HTR-8/SVneo (cell line): ENCODE data around the gene KRTAP1-1.
"Not testable (repeated sequence)": the region's sequence is repeated elsewhere in the genome, so short reads cannot be mapped to it uniquely, and the experiment has no call there.

ENCODE experiments used
- DNase-seq: peaks from one replicate; pipeline ENCODE4 v3.0.0; 2011; ENCODE audit warnings: low spot score, mixed read lengths; ENCODE audit not compliant: insufficient read length
- FAIRE-seq: peaks from 2 replicates; lab custom pipeline; 2011; peaks lifted over from hg19 to GRCh38; lab: Jason Lieb, UNC

Gene KRTAP1-1

DNA sequence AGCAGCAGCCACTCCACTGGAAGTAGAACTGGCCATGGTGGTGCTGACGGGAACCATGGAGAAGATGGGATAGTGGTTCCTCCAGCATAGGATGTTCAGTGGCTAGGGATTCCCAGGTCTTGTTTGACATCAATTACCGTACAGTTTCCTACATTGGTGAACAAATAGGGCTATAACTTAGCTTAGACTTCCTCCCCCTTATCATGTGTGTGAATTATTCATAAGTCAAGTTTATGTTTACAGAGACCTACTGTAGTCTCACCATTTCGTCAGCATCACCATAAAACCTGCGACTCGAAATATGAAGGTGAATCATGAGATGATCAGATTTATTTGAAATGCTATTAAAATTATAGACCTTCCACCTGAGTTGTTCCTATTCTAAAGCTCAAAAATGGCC, 17.5 kb upstream of the KRTAP1-1 start:
- FAIRE-seq (no peak), DNase-seq (no peak)

DNA sequence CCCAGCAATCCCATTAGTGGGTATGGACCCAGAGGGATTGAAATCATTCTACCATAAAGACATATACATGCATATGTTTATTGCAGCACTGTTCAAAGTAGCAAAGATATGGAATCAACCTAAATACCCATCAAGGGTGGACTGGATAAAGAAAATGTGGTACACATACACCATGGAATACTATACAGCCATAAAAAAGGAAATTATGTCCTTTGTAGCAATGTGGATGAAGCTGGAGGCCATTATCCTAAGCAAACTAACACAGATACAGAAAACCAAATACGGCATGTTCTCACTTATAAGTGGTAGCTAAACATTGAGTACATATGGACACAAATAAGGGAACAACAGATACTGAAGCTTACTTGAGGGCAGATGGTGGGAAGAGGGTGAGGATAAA, 16.3 kb upstream of the KRTAP1-1 start:
- peak; percentile 64 for FAIRE-seq

DNA sequence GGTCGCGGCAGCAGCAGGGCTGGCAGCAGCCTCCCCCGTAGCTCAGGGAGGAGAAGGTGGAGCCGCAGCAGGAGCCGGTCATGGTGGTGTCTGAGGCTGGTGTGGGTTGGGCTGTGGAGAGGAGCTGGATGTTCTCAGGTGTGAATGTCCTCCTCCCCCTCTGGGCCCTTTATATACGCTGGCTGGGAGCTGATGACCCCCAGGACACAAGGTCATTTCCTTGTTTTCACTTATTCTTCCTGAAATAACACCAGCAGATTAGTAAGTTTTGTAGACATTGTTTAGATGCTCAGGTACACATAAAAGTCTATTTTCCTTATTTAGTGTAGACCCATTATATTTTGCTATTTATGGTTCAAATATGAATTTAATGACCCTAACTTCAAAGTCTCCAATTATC, 13.9 kb upstream of the KRTAP1-1 start, which contains the start of gene KRTAP2-2:
TSS of gene KRTAP2-2 (minus strand) at position 101 of the 400 bp plus-strand sequence. CDS start at position 82, 19 bp downstream.
- DNase-seq, FAIRE-seq: not testable (repeated sequence)

More for the DNA sequence above, 16.3 kb upstream of the KRTAP1-1 start:
- no peak for DNase-seq

DNA sequence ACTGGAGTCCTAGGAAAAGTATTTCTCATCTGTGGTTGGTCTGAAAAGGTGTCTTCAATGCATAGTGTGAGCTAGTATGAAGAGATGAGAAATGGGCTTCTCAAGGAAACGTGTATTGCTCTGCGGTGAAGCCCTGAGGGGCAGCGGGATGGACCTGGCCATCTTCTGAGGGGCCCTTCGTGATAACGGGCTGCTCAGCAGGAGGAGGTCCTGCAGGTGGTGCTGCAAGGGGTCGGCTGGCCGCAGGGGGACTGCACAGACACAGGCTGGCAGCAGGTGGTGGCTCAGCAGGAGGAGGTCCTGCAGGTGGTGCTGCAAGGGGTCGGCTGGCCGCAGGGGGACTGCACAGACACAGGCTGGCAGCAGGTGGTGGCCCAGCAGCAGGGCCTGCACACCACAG, 13.3 kb upstream of the KRTAP1-1 start:
- not testable (repeated sequence) for DNase-seq, FAIRE-seq

DNA sequence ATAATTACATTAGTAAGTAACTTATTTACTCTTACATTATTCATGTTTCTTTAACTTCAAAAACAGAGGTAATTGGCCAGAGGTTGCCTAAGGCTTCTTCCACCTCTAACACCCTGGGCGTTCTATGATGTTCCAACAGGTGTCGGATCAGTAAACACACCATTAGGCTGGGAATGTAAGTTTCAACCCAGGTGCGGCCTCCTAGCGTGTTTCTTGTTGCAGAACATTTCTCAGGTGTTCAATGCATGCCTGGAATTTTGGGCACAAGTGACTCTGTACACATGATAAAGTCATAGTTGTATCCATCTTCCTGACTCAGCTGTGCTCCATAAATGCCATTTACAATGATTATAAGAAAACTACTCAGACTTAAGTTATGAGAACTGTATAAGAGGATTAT, 12.8 kb upstream of the KRTAP1-1 start:
- no peak for DNase-seq

GRCh38 chr17:41052566-41052965, 11.3 kb upstream of the KRTAP1-1 start:
- FAIRE-seq = no peak
- no peak for DNase-seq

More for the DNA sequence above, 12.8 kb upstream of the KRTAP1-1 start:
- FAIRE-seq = no peak

DNA sequence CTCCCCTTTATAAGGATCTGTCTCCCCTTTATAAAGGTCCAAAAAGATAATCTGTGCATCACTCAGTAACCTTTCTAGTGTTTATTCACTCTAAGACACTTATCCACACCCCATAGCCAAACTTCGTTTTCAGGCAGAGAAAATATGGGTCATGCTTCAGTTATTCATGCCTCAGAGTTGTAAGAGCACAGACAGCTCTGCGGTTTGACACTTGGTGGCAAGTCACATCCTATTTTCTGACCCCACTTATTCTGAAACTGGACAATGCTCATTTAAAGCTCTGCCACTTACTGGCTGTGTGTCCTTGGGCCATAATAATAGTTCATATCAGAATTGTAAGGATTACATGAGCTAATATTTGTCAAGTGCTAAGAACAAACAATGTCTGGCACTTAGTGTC, 7.9 kb upstream of the KRTAP1-1 start:
- DNase-seq (peak; percentile 53), FAIRE-seq (peak; percentile 84)

DNA sequence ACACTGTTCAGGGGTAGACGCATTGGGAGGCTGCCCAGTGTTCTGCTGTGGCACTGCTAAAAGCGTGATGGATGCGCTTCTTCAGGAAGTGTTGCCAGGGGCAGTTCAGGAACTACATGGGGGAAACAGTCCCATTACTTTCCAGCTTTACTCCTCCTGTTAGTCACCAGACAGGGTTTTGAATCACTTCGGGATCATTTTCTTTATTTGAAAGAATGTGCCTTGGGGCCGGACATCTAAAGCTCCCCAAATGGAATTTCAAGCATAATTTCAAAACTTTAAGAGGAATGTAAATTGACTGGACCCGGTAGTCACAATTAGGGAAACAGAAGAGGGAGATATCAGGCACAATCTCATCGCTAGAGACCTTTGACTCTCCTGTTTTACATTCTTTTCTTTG, 7.2 kb upstream of the KRTAP1-1 start:
- FAIRE-seq = peak; percentile 68
- peak; percentile 62 for DNase-seq

DNA sequence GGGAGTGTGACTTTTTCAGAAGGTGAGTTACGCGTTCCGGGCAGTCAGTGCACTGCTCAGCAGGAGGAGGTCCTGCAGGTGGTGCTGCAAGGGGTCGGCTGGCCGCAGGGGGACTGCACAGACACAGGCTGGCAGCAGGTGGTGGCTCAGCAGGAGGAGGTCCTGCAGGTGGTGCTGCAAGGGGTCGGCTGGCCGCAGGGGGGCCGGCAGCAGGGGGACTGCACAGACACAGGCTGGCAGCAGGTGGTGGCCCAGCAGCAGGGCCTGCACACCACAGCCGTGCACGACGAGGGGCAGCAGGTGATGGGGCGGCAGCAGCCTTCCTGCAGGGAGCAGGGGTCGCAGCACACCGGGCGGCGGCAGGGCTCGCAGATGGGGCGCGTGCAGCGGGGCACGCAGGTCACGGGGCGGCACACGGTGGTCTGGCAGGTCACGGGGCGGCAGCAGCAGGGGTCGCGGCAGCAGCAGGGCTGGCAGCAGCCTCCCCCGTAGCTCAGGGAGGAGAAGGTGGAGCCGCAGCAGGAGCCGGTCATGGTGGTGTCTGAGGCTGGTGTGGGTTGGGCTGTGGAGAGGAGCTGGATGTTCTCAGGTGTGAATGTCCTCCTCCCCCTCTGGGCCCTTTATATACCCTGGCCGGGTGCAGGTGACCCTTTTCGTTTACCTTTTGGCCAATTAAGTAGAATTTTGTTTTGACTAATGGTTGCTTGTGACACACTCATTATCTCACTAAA, 5.7 kb upstream of the KRTAP1-1 start, which contains the start of gene KRTAP2-1:
TSS of gene KRTAP2-1 (minus strand) at position 582 of the 731 bp plus-strand sequence. CDS start at position 533, 49 bp downstream.
- FAIRE-seq, DNase-seq: not testable (repeated sequence)

- FAIRE-seq = no peak
- no peak for DNase-seq
Observed at GRCh38 chr17:41042953-41043352, 1.7 kb upstream of the KRTAP1-1 start.

DNA sequence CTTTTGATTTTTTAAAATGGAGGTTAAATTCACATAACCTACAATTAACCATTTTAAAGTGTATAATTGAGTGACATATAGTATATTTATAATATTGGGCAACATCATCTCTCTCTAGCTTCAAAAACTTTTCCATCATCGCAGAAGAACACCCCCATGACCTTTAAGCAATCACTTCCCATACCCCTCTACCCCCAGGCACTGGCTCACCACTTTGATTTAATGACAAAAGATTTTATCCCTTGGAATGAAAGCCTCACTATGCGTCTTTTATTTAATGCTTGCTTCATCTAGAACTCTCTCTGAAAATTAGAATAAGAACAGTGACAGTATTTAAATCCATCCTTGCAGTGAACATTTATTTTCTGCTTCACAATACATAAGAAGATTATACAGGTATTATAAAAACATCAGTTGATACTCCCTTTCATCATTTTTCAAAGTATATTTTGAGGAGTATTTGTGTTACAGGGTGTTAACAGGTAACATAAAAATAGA, 3.3 kb downstream of the KRTAP1-1 start:
- no peak for FAIRE-seq
- no peak for DNase-seq

GRCh38 chr17:41034346-41034935, 6.8 kb downstream of the KRTAP1-1 start, which contains the start of gene KRTAP1-3:
KRTAP1-3 (minus strand) TSS chr17:41034874; CDS start chr17:41034821, 53 bp downstream.
- not testable (repeated sequence) for DNase-seq
- peak; percentile 91 for FAIRE-seq

- FAIRE-seq = peak; percentile 92
- no peak for DNase-seq
Observed at GRCh38 chr17:41029633-41030245, 11.5 kb downstream of the KRTAP1-1 start, which contains the start of gene KRTAP1-4. KRTAP1-4 (minus strand) TSS chr17:41030195; CDS start chr17:41030078, 117 bp downstream.

- FAIRE-seq (peak; percentile 62), DNase-seq (no peak)
Observed at GRCh38 chr17:41026715-41027471, 14.4 kb downstream of the KRTAP1-1 start, which contains the start of gene KRTAP1-5. KRTAP1-5 (minus strand) TSS chr17:41027208; CDS start chr17:41027155, 53 bp downstream.

GRCh38 chr17:41024697-41025096, 16.6 kb downstream of the KRTAP1-1 start:
- no peak for DNase-seq
- no peak for FAIRE-seq

DNA sequence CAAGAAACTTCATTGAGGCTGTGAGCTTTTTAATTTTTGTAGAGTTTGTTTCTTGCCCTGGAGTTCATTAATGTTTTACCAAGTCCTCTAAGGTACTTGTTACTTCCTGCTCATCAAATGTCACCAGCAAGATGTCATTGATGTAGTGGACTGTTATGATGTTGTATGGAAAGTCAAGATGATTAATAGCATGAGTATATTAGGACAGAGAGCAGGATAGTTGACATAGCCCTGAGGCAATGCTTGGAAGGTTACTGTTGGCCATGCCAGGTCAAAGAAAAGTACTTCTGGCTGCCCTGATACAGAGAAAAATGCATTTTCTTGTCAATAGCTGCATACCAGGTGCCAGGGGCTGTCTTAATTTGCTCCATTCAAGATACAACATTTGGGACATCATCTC, 20.9 kb downstream of the KRTAP1-1 start:
- FAIRE-seq = peak; percentile 67
- DNase-seq = no peak

DNA sequence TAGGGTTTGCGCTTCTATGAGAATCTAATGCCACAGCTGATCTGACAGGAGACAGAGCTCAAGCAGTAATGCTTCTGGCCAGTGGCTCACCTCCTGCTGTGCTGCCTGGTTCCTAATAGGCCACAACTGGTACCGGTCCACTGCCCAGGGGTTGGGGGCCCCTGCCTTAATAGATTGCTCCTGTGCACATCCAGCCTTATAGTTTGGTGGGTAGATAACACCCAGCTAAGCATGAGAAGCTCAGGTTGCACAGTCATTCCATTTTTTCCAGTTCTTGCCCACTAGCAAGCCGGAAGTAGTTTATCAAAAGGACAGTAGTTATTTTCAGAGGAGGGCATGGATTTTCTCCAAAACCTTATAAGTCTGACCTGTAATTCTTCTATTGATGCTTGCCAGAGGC, 21.8 kb downstream of the KRTAP1-1 start:
- no peak for DNase-seq
- no peak for FAIRE-seq

- FAIRE-seq = no peak
Observed at GRCh38 chr17:41018541-41018940, 22.7 kb downstream of the KRTAP1-1 start.

GRCh38 chr17:41016578-41017215, 24.6 kb downstream of the KRTAP1-1 start:
- FAIRE-seq = peak; percentile 58

More at GRCh38 chr17:41018541-41018940, 22.7 kb downstream of the KRTAP1-1 start:
- no peak for DNase-seq

More at GRCh38 chr17:41016578-41017215, 24.6 kb downstream of the KRTAP1-1 start:
- no peak for DNase-seq
